ENCODE measurements around the gene FCHO1.

The FCHO1 gene

GRCh38 chr19:17829855-17830566 is 78.7 kb downstream of the FCHO1 start:
- Histone ChIP-seq H3K36me3 (peaks cover 55 to 97% (median 90%) of the 10 kb centered on the region in 11 experiments), H3K27me3 (no peaks in the 10 kb centered on the region), H3K4me2 (no peak overlapping the region), H4K20me1 (peaks cover 0 to 91% (median 0%) of the 10 kb centered on the region in 11 experiments; a peak in 6 of 22 replicates), H3K9me3 (replicated peaks in 1 of 11) (peaks cover 0 to 19% (median 8%) of the 10 kb centered on the region in 11 experiments; a peak in 15 of 22 replicates), H3K27ac (no peak overlapping the region), H3K9ac (no peak overlapping the region), H3K4me1 (peaks cover 0 to 20% (median 3%) of the 10 kb centered on the region in 10 experiments; a peak in 9 of 20 replicates), H3K4me3 (no peak overlapping the region)
- no peak for TF ChIP-seq Cebpa-rat (IDR thresholded peaks at IDR 0.05)

- peaks cover 58 to 97% (median 91%) of the 10 kb centered on the region in 11 experiments for H3K36me3 ChIP-seq
These were observed 79.5 kb downstream of the FCHO1 start for GRCh38 chr19:17830567-17831418.

GRCh38 chr19:17831419-17831888 is 80.2 kb downstream of the FCHO1 start:
- no peak overlapping the region for H3K4me3 ChIP-seq
- no peak overlapping the region for H3K9ac ChIP-seq

More at GRCh38 chr19:17830567-17831418, 79.5 kb downstream of the FCHO1 start:
- no peak for TF ChIP-seq Cebpa-rat (IDR thresholded peaks at IDR 0.05)
- no peak overlapping the region for H3K4me3 ChIP-seq
- peaks cover 0 to 93% (median 0%) of the 10 kb centered on the region in 11 experiments; a peak in 7 of 22 replicates for H4K20me1 ChIP-seq
- H3K4me1 ChIP-seq: peaks cover 0 to 20% (median 3%) of the 10 kb centered on the region in 10 experiments; a peak in 9 of 20 replicates
- no peak overlapping the region for H3K27ac ChIP-seq
- H3K9ac ChIP-seq: no peak overlapping the region
- no peaks in the 10 kb centered on the region for H3K27me3 ChIP-seq
- no peak overlapping the region for H3K4me2 ChIP-seq
- H3K9me3 ChIP-seq (replicated peaks in 1 of 11): peaks cover 0 to 19% (median 8%) of the 10 kb centered on the region in 11 experiments; a peak in 15 of 22 replicates

GRCh38 chr19:17832443-17833208 is 81.3 kb downstream of the FCHO1 start:
- Histone ChIP-seq H3K4me1 (peaks cover 0 to 18% (median 1%) of the 10 kb centered on the region in 10 experiments; a peak in 9 of 20 replicates), H3K27me3 (no peaks in the 10 kb centered on the region), H3K4me2 (no peak overlapping the region), H3K9ac (no peak overlapping the region), H3K4me3 (no peak overlapping the region), H3K27ac (no peak overlapping the region), H3K36me3 (peaks cover 63 to 96% (median 90%) of the 10 kb centered on the region in 11 experiments), H4K20me1 (peaks cover 0 to 86% (median 0%) of the 10 kb centered on the region in 11 experiments; a peak in 7 of 22 replicates), H3K9me3 (replicated peaks in 1 of 11) (peaks cover 0 to 19% (median 8%) of the 10 kb centered on the region in 11 experiments; a peak in 15 of 22 replicates)
- TF ChIP-seq Cebpa-rat (IDR thresholded peaks at IDR 0.05): no peak

More at GRCh38 chr19:17831419-17831888, 80.2 kb downstream of the FCHO1 start:
- peaks cover 0 to 93% (median 0%) of the 10 kb centered on the region in 11 experiments; a peak in 7 of 22 replicates for H4K20me1 ChIP-seq
- H3K27ac ChIP-seq: no peak overlapping the region
- peaks cover 0 to 20% (median 3%) of the 10 kb centered on the region in 10 experiments; a peak in 9 of 20 replicates for H3K4me1 ChIP-seq
- no peak for TF ChIP-seq Cebpa-rat (IDR thresholded peaks at IDR 0.05)
- peaks cover 62 to 97% (median 91%) of the 10 kb centered on the region in 11 experiments for H3K36me3 ChIP-seq
- H3K9me3 ChIP-seq (replicated peaks in 1 of 11): peaks cover 0 to 19% (median 8%) of the 10 kb centered on the region in 11 experiments; a peak in 15 of 22 replicates
- H3K4me2 ChIP-seq: no peak overlapping the region
- no peaks in the 10 kb centered on the region for H3K27me3 ChIP-seq

GRCh38 chr19:17834350-17835181 is 83.3 kb downstream of the FCHO1 start:
- peaks cover 73 to 96% (median 90%) of the 10 kb centered on the region in 11 experiments for H3K36me3 ChIP-seq
- H3K4me2 ChIP-seq: no peak overlapping the region
- H3K9me3 ChIP-seq (replicated peaks in 1 of 11): peaks cover 0 to 19% (median 8%) of the 10 kb centered on the region in 11 experiments; a peak in 15 of 22 replicates
- H3K9ac ChIP-seq: no peak overlapping the region
- no peak overlapping the region for H3K4me3 ChIP-seq
- TF ChIP-seq Cebpa-rat (IDR thresholded peaks at IDR 0.05): no peak
- H3K27me3 ChIP-seq: no peaks in the 10 kb centered on the region
- H3K27ac ChIP-seq: no peak overlapping the region
- peaks cover 0 to 84% (median 0%) of the 10 kb centered on the region in 11 experiments; a peak in 7 of 22 replicates for H4K20me1 ChIP-seq
- peaks cover 0 to under 1% (median 0%) of the 10 kb centered on the region in 10 experiments; a peak in 1 of 20 replicates for H3K4me1 ChIP-seq

GRCh38 chr19:17835182-17836006 is 84.1 kb downstream of the FCHO1 start:
- Histone ChIP-seq H3K4me2 (no peak overlapping the region), H3K9me3 (replicated peaks in 1 of 11) (peaks cover 0 to 19% (median 8%) of the 10 kb centered on the region in 11 experiments; a peak in 15 of 22 replicates), H3K4me3 (no peak overlapping the region), H3K4me1 (no peaks in the 10 kb centered on the region), H3K36me3 (peaks cover 73 to 96% (median 91%) of the 10 kb centered on the region in 11 experiments), H3K9ac (no peak overlapping the region), H4K20me1 (peaks cover 0 to 85% (median 0%) of the 10 kb centered on the region in 11 experiments; a peak in 7 of 22 replicates), H3K27ac (no peak overlapping the region), H3K27me3 (no peaks in the 10 kb centered on the region)
- no peak for TF ChIP-seq Cebpa-rat (IDR thresholded peaks at IDR 0.05)

GRCh38 chr19:17836530-17836929 is 85.3 kb downstream of the FCHO1 start:
- Histone ChIP-seq H3K9ac (no peak overlapping the region), H3K27ac (no peak overlapping the region), H3K9me3 (replicated peaks in 1 of 11) (peaks cover 0 to 14% (median 3%) of the 10 kb centered on the region in 11 experiments; a peak in 13 of 22 replicates), H3K27me3 (no peaks in the 10 kb centered on the region), H4K20me1 (peaks cover 0 to 89% (median 0%) of the 10 kb centered on the region in 11 experiments; a peak in 7 of 22 replicates), H3K36me3 (peaks cover 78 to 99% (median 95%) of the 10 kb centered on the region in 11 experiments), H3K4me1 (no peaks in the 10 kb centered on the region), H3K4me2 (no peak overlapping the region), H3K4me3 (no peak overlapping the region)
- no peak for TF ChIP-seq Cebpa-rat (IDR thresholded peaks at IDR 0.05)

All from BLaER1 treated with 17β-estradiol and CSF1 and Interleukin-3, amounts not matched to agents 10 nM and 100 nM (cell line).